IPS-20b (cell line): ENCODE data around the gene CNN2.

ENCODE experiments used
- H3K27ac ChIP-seq: one replicate; pipeline ENCODE4 v1.5.1; 2013; ENCODE audit warnings: low read length
- H3K27me3 ChIP-seq: 2 replicates; pipeline ENCODE4 v1.6.1; 2013; ENCODE audit warnings: mild to moderate bottlenecking, low read length, inconsistent platforms; ENCODE audit not compliant: insufficient read depth
- H3K36me3 ChIP-seq: 2 replicates; pipeline ENCODE4 v1.6.1; 2013; ENCODE audit warnings: low read depth, mild to moderate bottlenecking, inconsistent platforms, low read length, moderate library complexity; ENCODE audit not compliant: insufficient read depth
- H3K4me1 ChIP-seq: 2 replicates; pipeline ENCODE4 v1.6.1; 2013; ENCODE audit warnings: mild to moderate bottlenecking, control low read depth, inconsistent platforms, low read length, moderate library complexity; ENCODE audit not compliant: insufficient read depth
- H3K4me3 ChIP-seq: 2 replicates; pipeline ENCODE4 v1.5.1; 2013; ENCODE audit warnings: mild to moderate bottlenecking, low read length, inconsistent platforms
- H3K9ac ChIP-seq: 2 replicates; pipeline ENCODE4 v1.6.1; 2013; ENCODE audit warnings: low read depth, mild to moderate bottlenecking, inconsistent platforms, low read length, moderate library complexity
- H3K9me3 ChIP-seq: 2 replicates; pipeline ENCODE4 v1.6.1; 2013; ENCODE audit warnings: mild to moderate bottlenecking, low read depth, low read length, inconsistent platforms; ENCODE audit not compliant: insufficient read depth

Gene CNN2

GRCh38 chr19:1025960-1026782 lies at the start of gene CNN2:
CNN2 (plus strand) TSS chr19:1026608; CDS start chr19:1026662, 54 bp downstream.
- no peaks in the 10 kb centered on the region for H3K27me3 ChIP-seq
- peak within 1 kb of the TSS; percentile 100 for H3K9ac ChIP-seq
- H3K9me3 ChIP-seq, result no peaks in the 10 kb centered on the region
- H3K4me1 ChIP-seq, result no peaks in the 10 kb centered on the region
- H3K4me3 ChIP-seq, result peak within 1 kb of the TSS; percentile 98
- peaks cover 22% of the 10 kb centered on the region for H3K36me3 ChIP-seq
- peak within 1 kb of the TSS; percentile 100 for H3K27ac ChIP-seq

DNA sequence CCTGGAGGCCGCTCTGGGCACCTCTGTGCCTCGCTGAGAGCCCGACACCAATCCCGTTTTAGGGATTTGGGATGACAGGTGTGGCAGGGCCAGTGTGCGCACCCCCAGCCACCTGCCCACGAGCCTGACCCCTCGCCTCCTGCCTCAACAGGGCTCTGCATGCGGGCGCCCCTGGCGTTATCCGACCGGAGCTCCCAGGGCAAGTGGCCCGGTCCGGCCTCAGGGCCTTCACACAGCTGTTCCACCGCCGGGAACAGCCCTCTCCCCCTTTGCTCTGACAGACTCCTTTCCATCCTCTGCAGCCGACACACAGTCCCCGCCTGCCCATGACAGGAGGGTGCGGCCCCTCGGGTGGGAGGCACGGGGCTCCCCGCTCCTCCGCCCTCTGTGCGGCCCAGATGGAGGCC lies 49.3 kb upstream of the CNN2 start:
- Histone ChIP-seq H3K4me3 (no peak overlapping the region), H3K27me3 (no peaks in the 10 kb centered on the region), H3K9me3 (no peaks in the 10 kb centered on the region), H3K4me1 (peaks cover 6% of the 10 kb centered on the region; the same call in 1 of the 2 replicates), H3K36me3 (peaks cover 4% of the 10 kb centered on the region), H3K27ac (no peak overlapping the region), H3K9ac (no peak overlapping the region)

DNA sequence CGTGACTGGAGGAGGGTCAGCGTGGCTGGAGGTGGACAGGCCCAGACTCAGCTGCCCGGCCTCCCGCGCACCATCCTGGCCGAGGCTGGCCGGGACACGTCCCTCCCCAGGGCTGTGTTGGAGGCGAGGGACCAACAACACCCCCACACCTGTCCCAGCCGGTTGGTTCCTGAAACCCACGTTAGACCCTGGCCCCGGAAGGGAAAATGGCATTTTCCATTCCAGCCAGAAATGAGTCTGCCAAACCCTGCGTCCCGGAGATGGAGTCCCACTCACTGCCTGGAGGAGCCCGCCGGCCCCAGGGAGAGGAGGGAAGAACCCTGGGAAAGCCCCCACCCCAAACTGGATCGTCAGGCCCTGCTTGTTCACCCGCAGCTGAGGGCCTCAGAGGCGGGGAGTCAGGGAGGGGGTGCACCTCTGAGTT lies 47.1 kb upstream of the CNN2 start:
- H3K36me3 ChIP-seq, result no peaks in the 10 kb centered on the region
- no peaks in the 10 kb centered on the region for H3K9me3 ChIP-seq
- no peaks in the 10 kb centered on the region for H3K27me3 ChIP-seq
- H3K4me1 ChIP-seq, result peaks cover 6% of the 10 kb centered on the region; the same call in 1 of the 2 replicates
- H3K9ac ChIP-seq, result no peak overlapping the region
- no peak overlapping the region for H3K4me3 ChIP-seq
- H3K27ac ChIP-seq, result no peak overlapping the region

- Histone ChIP-seq H3K4me3 (peak overlapping the region; percentile 33; the same call in 1 of the 2 replicates), H3K4me1 (peaks cover 6% of the 10 kb centered on the region; the same call in 1 of the 2 replicates), H3K36me3 (no peaks in the 10 kb centered on the region), H3K27me3 (no peaks in the 10 kb centered on the region), H3K27ac (no peak overlapping the region), H3K9ac (peak overlapping the region; percentile 65), H3K9me3 (no peaks in the 10 kb centered on the region)
Observed at GRCh38 chr19:980133-980998, 46.0 kb upstream of the CNN2 start.

GRCh38 chr19:982567-983170 lies 43.7 kb upstream of the CNN2 start:
- Histone ChIP-seq H3K36me3 (peaks cover 22% of the 10 kb centered on the region), H3K9ac (no peak overlapping the region), H3K9me3 (no peaks in the 10 kb centered on the region), H3K4me1 (peaks cover 6% of the 10 kb centered on the region; the same call in 1 of the 2 replicates), H3K27ac (no peak overlapping the region), H3K4me3 (no peak overlapping the region), H3K27me3 (no peaks in the 10 kb centered on the region)

DNA sequence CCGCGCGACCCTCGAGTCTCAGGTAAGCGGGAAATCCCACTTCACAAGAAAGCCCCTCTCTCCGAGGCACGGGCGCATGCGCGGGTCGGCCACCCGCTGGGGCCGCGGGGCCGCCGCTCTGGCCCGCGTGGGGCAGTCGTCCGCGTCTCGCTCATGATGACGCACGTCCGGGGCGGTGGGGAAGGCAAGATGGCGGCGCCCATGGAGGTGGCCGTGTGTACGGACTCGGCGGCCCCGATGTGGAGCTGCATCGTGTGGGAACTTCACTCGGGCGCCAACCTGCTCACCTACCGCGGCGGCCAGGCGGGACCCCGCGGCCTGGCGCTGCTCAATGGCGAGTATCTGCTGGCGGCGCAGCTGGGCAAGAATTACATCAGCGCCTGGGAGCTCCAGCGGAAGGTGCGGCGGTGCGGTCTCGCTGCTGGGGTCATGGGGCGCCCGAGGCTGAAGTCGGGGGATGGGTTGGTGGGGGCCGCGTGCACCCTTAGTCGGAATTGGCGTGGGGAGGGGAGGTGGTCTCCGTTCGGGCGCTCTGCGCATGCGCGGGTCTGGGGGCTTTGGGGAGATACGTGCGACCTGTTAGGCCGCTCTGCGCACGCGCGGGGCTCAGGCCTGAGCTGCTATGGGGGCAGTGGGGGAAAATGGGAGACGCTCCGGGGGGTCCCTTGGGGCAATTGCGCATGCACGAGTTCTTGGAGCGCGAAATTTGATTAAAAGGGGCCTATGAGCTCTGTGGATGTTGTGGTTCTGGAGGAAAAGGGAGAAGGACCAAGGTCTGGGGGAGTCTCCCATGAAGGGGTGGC lies 42.0 kb upstream of the CNN2 start, which contains the start of gene WDR18:
WDR18 (plus strand) TSS at position 181 of the 803 bp plus-strand sequence; CDS start at position 190, 9 bp downstream.
- H3K9ac ChIP-seq, result peak within 1 kb of the TSS; percentile 92
- no peaks in the 10 kb centered on the region for H3K9me3 ChIP-seq
- no peaks in the 10 kb centered on the region for H3K27me3 ChIP-seq
- H3K27ac ChIP-seq, result peak within 1 kb of the TSS; percentile 91
- peak within 1 kb of the TSS; percentile 84 for H3K4me3 ChIP-seq
- peaks cover 33% of the 10 kb centered on the region for H3K36me3 ChIP-seq
- peaks cover 6% of the 10 kb centered on the region; the same call in 1 of the 2 replicates for H3K4me1 ChIP-seq

DNA sequence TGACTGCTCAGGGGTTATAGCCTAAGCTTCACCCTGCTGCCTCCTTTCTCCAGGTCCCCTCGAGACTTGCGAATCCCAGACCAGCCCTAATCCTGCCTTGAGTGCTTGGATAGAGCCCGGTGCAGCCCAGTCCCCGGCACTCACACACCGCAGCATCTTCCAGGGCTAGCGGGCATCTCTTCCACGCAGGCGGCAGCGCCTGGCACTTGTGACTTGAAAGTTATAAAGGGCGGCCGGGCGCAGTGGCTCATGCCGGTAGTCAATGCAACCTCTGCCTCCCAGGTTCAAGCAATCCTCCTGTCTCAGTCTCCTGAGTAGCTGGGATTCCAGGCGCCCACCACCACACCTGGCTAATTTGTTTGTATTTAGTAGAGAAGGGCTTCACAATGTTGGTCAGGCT lies 40.3 kb upstream of the CNN2 start:
- Histone ChIP-seq H3K9me3 (no peaks in the 10 kb centered on the region), H3K4me1 (no peaks in the 10 kb centered on the region), H3K9ac (no peak overlapping the region), H3K27me3 (no peaks in the 10 kb centered on the region), H3K36me3 (peaks cover 50% of the 10 kb centered on the region), H3K27ac (no peak overlapping the region), H3K4me3 (no peak overlapping the region)

- no peak overlapping the region for H3K9ac ChIP-seq
- H3K27me3 ChIP-seq, result no peaks in the 10 kb centered on the region
- no peaks in the 10 kb centered on the region for H3K4me1 ChIP-seq
- no peak overlapping the region for H3K4me3 ChIP-seq
- no peak overlapping the region for H3K27ac ChIP-seq
- no peaks in the 10 kb centered on the region for H3K9me3 ChIP-seq
- H3K36me3 ChIP-seq, result peaks cover 61% of the 10 kb centered on the region
Observed at GRCh38 chr19:988081-988480, 38.3 kb upstream of the CNN2 start.

- Histone ChIP-seq H3K4me3 (no peak overlapping the region), H3K9ac (no peak overlapping the region), H3K27ac (no peak overlapping the region), H3K27me3 (no peaks in the 10 kb centered on the region), H3K4me1 (no peaks in the 10 kb centered on the region), H3K9me3 (no peaks in the 10 kb centered on the region), H3K36me3 (peaks cover 64% of the 10 kb centered on the region)
Observed at GRCh38 chr19:988510-988909, 37.9 kb upstream of the CNN2 start.

DNA sequence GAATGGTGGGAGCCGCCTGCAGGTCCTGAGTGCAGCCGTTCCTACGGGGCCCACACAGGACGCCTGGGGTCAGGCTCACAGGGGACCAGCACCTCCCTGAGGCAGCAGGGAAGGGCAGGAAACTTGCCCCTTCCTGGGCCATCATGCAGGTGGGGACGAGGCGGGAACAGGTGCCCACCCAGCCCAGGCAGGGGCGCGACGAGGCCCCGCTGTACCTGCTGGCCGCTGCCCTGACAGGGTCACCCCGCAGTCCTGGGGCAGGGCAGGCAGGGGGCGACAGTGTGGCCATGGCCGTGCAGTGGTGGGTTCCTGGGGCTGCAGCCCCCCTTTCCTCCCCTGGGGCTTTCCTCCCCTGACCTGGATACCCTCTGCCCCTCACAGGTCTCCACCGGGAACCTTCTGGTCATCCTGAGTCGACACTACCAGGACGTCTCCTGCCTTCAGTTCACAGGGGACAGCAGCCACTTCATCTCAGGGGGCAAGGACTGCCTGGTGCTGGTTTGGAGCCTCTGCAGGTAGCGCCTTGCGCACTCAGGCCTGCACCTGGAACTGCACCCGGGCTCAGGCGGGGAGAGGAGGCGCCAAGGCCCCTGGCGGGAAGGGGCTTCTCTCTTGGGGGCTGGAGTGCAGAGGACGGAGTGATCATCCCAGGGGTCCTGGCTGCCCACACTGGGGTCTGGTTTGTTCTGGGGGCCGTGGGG lies 36.9 kb upstream of the CNN2 start:
- H3K4me3 ChIP-seq, result no peak overlapping the region
- no peaks in the 10 kb centered on the region for H3K4me1 ChIP-seq
- no peaks in the 10 kb centered on the region for H3K9me3 ChIP-seq
- H3K27ac ChIP-seq, result no peak overlapping the region
- peaks cover 64% of the 10 kb centered on the region for H3K36me3 ChIP-seq
- H3K27me3 ChIP-seq, result no peaks in the 10 kb centered on the region
- no peak overlapping the region for H3K9ac ChIP-seq
